Liver (tissue), 9 donors: ENCODE measurements around the gene TASOR2. TPM values are rescaled to one million over a fixed set of nuclear protein-coding genes. Genes with fewer than 3 reads are reported as not detected.

Experiments used
- DNase-seq: peaks from one replicate; pipeline ENCODE4 v3.0.0-alpha.2; 2017; ENCODE audit warnings: low spot score
- H3K27ac ChIP-seq, 2 donors: one replicate each; pipeline ENCODE4 v1.7.0; 2013; ENCODE audit warnings: inconsistent platforms in 2 of 2, low read length in 2 of 2, control low read depth in 1 of 2, low read depth in 1 of 2, mild to moderate bottlenecking in 1 of 2
- H3K27me3 ChIP-seq, 4 donors: one replicate each; pipeline versions ENCODE4 v1.6.1 to v1.7.0; 2013; ENCODE audit warnings: low read length in 3 of 4, inconsistent platforms in 1 of 4, mild to moderate bottlenecking in 1 of 4, moderate library complexity in 1 of 4; ENCODE audit not compliant: control insufficient read depth in 4 of 4, insufficient read depth in 4 of 4
- H3K36me3 ChIP-seq, 4 donors: one replicate each; pipeline versions ENCODE4 v1.6.1 to v1.7.0; 2013; ENCODE audit warnings: low read length in 3 of 4, mild to moderate bottlenecking in 3 of 4, low read depth in 1 of 4, moderate library complexity in 1 of 4; ENCODE audit not compliant: control insufficient read depth in 4 of 4, insufficient read depth in 3 of 4
- H3K4me1 ChIP-seq, 4 donors: one replicate each; pipeline versions ENCODE4 v1.6.1 to v1.7.0; 2013; ENCODE audit warnings: low read length in 3 of 4, mild to moderate bottlenecking in 3 of 4, moderate library complexity in 1 of 4; ENCODE audit not compliant: control insufficient read depth in 4 of 4, insufficient read depth in 4 of 4
- H3K4me3 ChIP-seq, 3 donors: one replicate each; pipeline versions ENCODE4 v1.6.1 to v1.7.0; 2013; ENCODE audit warnings: low read length in 3 of 3, control low read depth in 1 of 3, low read depth in 1 of 3, mild to moderate bottlenecking in 1 of 3
- H3K9ac ChIP-seq, 2 donors: one replicate each; pipeline ENCODE4 v1.7.0; 2013; ENCODE audit warnings: low read length in 2 of 2, mild to moderate bottlenecking in 2 of 2, moderate library complexity in 2 of 2, control low read depth in 1 of 2, low read depth in 1 of 2
- H3K9me3 ChIP-seq, 4 donors: one replicate each; pipeline versions ENCODE4 v1.6.1 to v1.7.0; 2013; ENCODE audit warnings: low read length in 3 of 4; ENCODE audit not compliant: control insufficient read depth in 4 of 4
- ATF3 ChIP-seq: IDR thresholded peaks from 2 replicates; pipeline ENCODE4 v1.6.1; 2016; ENCODE audit warnings: antibody characterized with exemption
- CTCF ChIP-seq: fragments of 150-350 bp; IDR thresholded peaks from 2 replicates; pipeline ENCODE4 v1.5.1; 2017; ENCODE audit warnings: improper control_type of control experiment, low read depth, low read length; ENCODE audit not compliant: missing input control
- EGR1 ChIP-seq, 2 donors: IDR thresholded peaks; 2 replicates each; pipeline ENCODE4 v1.6.1; 2016 to 2018; ENCODE audit warnings: antibody characterized with exemption in 2 of 2, low read depth in 2 of 2
- FOXA1 ChIP-seq: IDR thresholded peaks from 2 replicates; pipeline ENCODE4 v1.6.1; 2016; ENCODE audit warnings: antibody characterized with exemption
- FOXA2 ChIP-seq: IDR thresholded peaks from 2 replicates; pipeline ENCODE4 v1.6.1; 2016; ENCODE audit warnings: antibody characterized with exemption
- GABPA ChIP-seq, 2 donors: IDR thresholded peaks in 1 of 2; conservative IDR thresholded peaks in 1 of 2; 2 replicates each; pipeline ENCODE4 v1.6.1; 2016; ENCODE audit warnings: antibody characterized with exemption in 2 of 2, mild to moderate bottlenecking in 1 of 2, moderate library complexity in 1 of 2
- HNF4A ChIP-seq, 2 donors: conservative IDR thresholded peaks; 2 replicates each; pipeline ENCODE4 v1.6.1; 2016; ENCODE audit warnings: antibody characterized with exemption in 2 of 2, mild to moderate bottlenecking in 2 of 2
- HNF4G ChIP-seq: IDR thresholded peaks from 2 replicates; pipeline ENCODE4 v1.6.1; 2016; ENCODE audit warnings: antibody characterized with exemption
- JUND ChIP-seq, 2 donors: IDR thresholded peaks; 2 replicates each; pipeline ENCODE4 v1.6.1; 2016; ENCODE audit warnings: antibody characterized with exemption in 2 of 2
- MAX ChIP-seq: IDR thresholded peaks from 2 replicates; pipeline ENCODE4 v1.6.1; 2016; ENCODE audit warnings: antibody characterized with exemption
- NR2F2 ChIP-seq: IDR thresholded peaks from 2 replicates; pipeline ENCODE4 v1.6.1; 2016; ENCODE audit warnings: antibody characterized with exemption
- RAD21 ChIP-seq, 2 donors: IDR thresholded peaks; 2 replicates each; pipeline ENCODE4 v1.6.1; 2016; ENCODE audit warnings: antibody characterized with exemption in 2 of 2, mild to moderate bottlenecking in 2 of 2
- REST ChIP-seq: IDR thresholded peaks from 2 replicates; pipeline ENCODE4 v1.6.1; 2016; ENCODE audit warnings: antibody characterized with exemption, mild to moderate bottlenecking
- RXRA ChIP-seq, 2 donors: IDR thresholded peaks; 2 replicates each; pipeline ENCODE4 v1.6.1; 2017 to 2018; ENCODE audit warnings: antibody characterized with exemption in 2 of 2, mild to moderate bottlenecking in 1 of 2
- SP1 ChIP-seq: IDR thresholded peaks from 2 replicates; pipeline ENCODE4 v1.6.1; 2018; ENCODE audit warnings: antibody characterized with exemption, mild to moderate bottlenecking
- TAF1 ChIP-seq: conservative IDR thresholded peaks from 2 replicates; pipeline ENCODE4 v1.6.1; 2016; ENCODE audit warnings: antibody characterized with exemption, mild to moderate bottlenecking
- YY1 ChIP-seq: IDR thresholded peaks from 2 replicates; pipeline ENCODE4 v1.6.1; 2016; ENCODE audit warnings: antibody characterized with exemption, mild to moderate bottlenecking
- ZBTB33 ChIP-seq: IDR thresholded peaks from 2 replicates; pipeline ENCODE4 v1.6.1; 2016; ENCODE audit warnings: antibody characterized with exemption
- WGBS: extraction: QIAGEN DNeasy Blood & Tissue Kit; methylation state at CpG from one replicate; pipeline ENCODE4 v1.1.7; 2013; 5-methylcytosine and 5-hydroxymethylcytosine counted together
- polyA plus RNA-seq, 2 donors: library from polyadenylated mRNA; stranded (reverse) in 1 of 2; unstranded in 1 of 2; fragments of 200-250 nt in 1 of 2; fragments of >200 nt in 1 of 2; fragmentation: Nextera tagmentation in 1 of 2; extraction: Ambion mirVana in 1 of 2; gene quantifications; one replicate each; pipeline versions ENCODE4 v1.2.1 to v1.2.3, GENCODE V29; 2013 to 2015
- total RNA-seq, 2 donors: library from RNA; depleted of rRNA; stranded (reverse); fragments of >200 nt; gene quantifications; one replicate each; pipeline ENCODE4 v1.2.3, GENCODE V29; 2014
- donor health status: healthy.
- donor health status: healthy.
- donor health status: healthy.
- donor health status: healthy.
- donor health status: healthy.

TASOR2 gene
- total and polyA plus RNA-seq, 4 donors, result 7.6 to 40.3 (median 14.2) TPM

- H3K9me3 ChIP-seq, result no peaks in the 10 kb centered on the region
- no peaks in the 10 kb centered on the region for H3K36me3 ChIP-seq
- no peaks in the 10 kb centered on the region for H3K27me3 ChIP-seq
- no peak overlapping the region for H3K27ac ChIP-seq
- no peak overlapping the region for H3K9ac ChIP-seq
- H3K4me3 ChIP-seq, result no peak overlapping the region
- WGBS, result 96% methylated on average over 1 of the region's 1 CpG
- H3K4me1 ChIP-seq, result peaks cover 1 to 18% (median 9%) of the 10 kb centered on the region in 4 donors
- DNase-seq, result no peak
- TF ChIP-seq ATF3, result no peak
- TF ChIP-seq REST, result no peak
- no peak for TF ChIP-seq FOXA2
- no peak for TF ChIP-seq EGR1 (IDR thresholded peaks at IDR 0.05; ENCODE audit: low read depth in 2 of 2)
These were observed 13.4 kb downstream of the TASOR2 start for GRCh38 chr10:5698062-5698461.

- H3K27ac ChIP-seq, result no peak overlapping the region
- no peaks in the 10 kb centered on the region for H3K36me3 ChIP-seq
- no peaks in the 10 kb centered on the region for H3K27me3 ChIP-seq
- H3K9me3 ChIP-seq, result no peaks in the 10 kb centered on the region
- TF ChIP-seq FOXA2 (no peak), RAD21 (IDR thresholded peaks at IDR 0.05) (no peak), GABPA (IDR thresholded peaks at IDR 0.05 in 1 of 2, conservative IDR thresholded peaks at IDR 0.05 in 1 of 2) (no peak), MAX (no peak), RXRA (IDR thresholded peaks at IDR 0.05) (no peak), ATF3 (no peak), TAF1 (no peak), SP1 (no peak), EGR1 (IDR thresholded peaks at IDR 0.05; ENCODE audit: low read depth in 2 of 2) (no peak), FOXA1 (no peak), YY1 (no peak), HNF4G (no peak), REST (no peak), ZBTB33 (no peak), HNF4A (conservative IDR thresholded peaks at IDR 0.05) (no peak), JUND (IDR thresholded peaks at IDR 0.05) (no peak), NR2F2 (no peak), CTCF (no peak)
- no peak overlapping the region for H3K4me3 ChIP-seq
- no peak overlapping the region for H3K9ac ChIP-seq
- H3K4me1 ChIP-seq, result peaks cover 0 to 10% (median 4%) of the 10 kb centered on the region in 4 donors
- no peak for DNase-seq
These were observed 23.7 kb downstream of the TASOR2 start for GRCh38 chr10:5708356-5708755.
